Mammary epithelial cell (primary cell): ENCODE results near the gene NUDT2.

Source experiments
- CTCF ChIP-seq, 2 donors: IDR thresholded peaks in 1 of 2; conservative IDR thresholded peaks in 1 of 2; 2 replicates each; pipeline ENCODE4 v1.5.1; 2011 to 2012; ENCODE audit warnings: inconsistent platforms in 2 of 2, low read length in 2 of 2, mild to moderate bottlenecking in 2 of 2, control low read depth in 1 of 2, low read depth in 1 of 2; ENCODE audit not compliant: insufficient read depth in 1 of 2; ENCODE audit errors: extremely low read depth in 1 of 2
- EZH2 ChIP-seq: IDR thresholded peaks from 2 replicates; pipeline ENCODE4 v1.6.1; 2012; ENCODE audit warnings: low read length, inconsistent platforms, borderline replicate concordance

- TF ChIP-seq CTCF (conservative IDR thresholded peaks at IDR 0.05 in 1 of 2, IDR thresholded peaks at IDR 0.05 in 1 of 2; ENCODE audit: extremely low read depth in 1 of 2, insufficient read depth in 1 of 2, low read depth in 1 of 2, low read length in 2 of 2) (no peak), EZH2 (no peak)
Measured at GRCh38 chr9:34372467-34373011, 43.2 kb downstream of the NUDT2 start.
